K562 (cell line): ENCODE data around the gene UBALD2. TPM values are rescaled to one million over a fixed set of nuclear protein-coding genes. Genes with fewer than 3 reads are reported as not detected.
A peak's percentile ranks its signal among the peaks of the same experiment; 100 is the strongest.

Experiments used
- ASH1L ChIP-seq: fragments of 450-650 bp; IDR thresholded peaks from 2 replicates; pipeline ENCODE4 v1.6.1; 2018; ENCODE audit warnings: borderline replicate concordance, mild to moderate bottlenecking, low read depth; ENCODE audit not compliant: partially characterized antibody
- CEBPB ChIP-seq: fragments of 450-650 bp; IDR thresholded peaks from 2 replicates; pipeline ENCODE4 v1.6.1; 2016; ENCODE audit warnings: missing genetic modification characterization, missing compliant biosample characterization
- ETV1 ChIP-seq: fragments of 450-650 bp; conservative IDR thresholded peaks from 2 replicates; pipeline ENCODE4 v1.6.1; 2016; ENCODE audit warnings: missing genetic modification characterization, control low read depth, low read depth, missing compliant biosample characterization
- KAT7 ChIP-seq: sonication (generic); formaldehyde crosslinking; IDR thresholded peaks from 2 replicates; pipeline ENCODE4 v1.8.0; 2022; ENCODE audit warnings: missing genetic modification reagents, mild to moderate bottlenecking, borderline replicate concordance
- NFIX ChIP-seq: fragments of 250-450 bp; sonication (Bioruptor Pico); IDR thresholded peaks from 2 replicates; pipeline ENCODE4 v1.4.0; 2020; ENCODE audit warnings: low read depth, mild to moderate bottlenecking, moderate library complexity
- NR3C1 ChIP-seq: sonication (generic); formaldehyde crosslinking; IDR thresholded peaks from 2 replicates; pipeline ENCODE4 v1.8.1; 2022; ENCODE audit warnings: missing genetic modification reagents
- PHB2 ChIP-seq: fragments of 450-650 bp; IDR thresholded peaks from 2 replicates; pipeline ENCODE4 v1.6.1; 2017; ENCODE audit warnings: low read depth
- SIN3B ChIP-seq: fragments of 450-650 bp; IDR thresholded peaks from 2 replicates; pipeline ENCODE4 v1.6.1; 2017; ENCODE audit warnings: low read depth, mild to moderate bottlenecking, moderate library complexity
- SMARCA4 ChIP-seq: fragments of 450-650 bp; IDR thresholded peaks from 2 replicates; pipeline ENCODE4 v1.6.1; 2016
- TCF7 ChIP-seq: sonication (generic); IDR thresholded peaks from 2 replicates; pipeline ENCODE4 v1.6.1; 2016; ENCODE audit warnings: antibody characterized with exemption, borderline replicate concordance
- ZFPM2 ChIP-seq: fragments of 250-450 bp; sonication (Bioruptor Pico); IDR thresholded peaks from 2 replicates; pipeline ENCODE4 v1.5.1; 2022; ENCODE audit warnings: mild to moderate bottlenecking
- ZKSCAN1 ChIP-seq: fragments of 150-350 bp; IDR thresholded peaks from 2 replicates; pipeline ENCODE4 v1.6.1; 2016; ENCODE audit warnings: low read depth, low read length
- ZNF12 ChIP-seq: sonication (generic); formaldehyde crosslinking; IDR thresholded peaks from 2 replicates; pipeline ENCODE4 v1.4.0; 2020; ENCODE audit warnings: mild to moderate bottlenecking, missing genetic modification reagents
- polyA plus RNA-seq, 8 experiments: library from polyadenylated mRNA; depleted of rRNA in 4 of 8; stranded (reverse) in 5 of 8; unstranded in 3 of 8; fragments of >200 nt; fragmentation: Nextera tagmentation in 2 of 8; fragmentation: Illumina TruSeq in 1 of 8; extraction: Ambion mirVana in 2 of 8; extraction: Trizol in 1 of 8; gene quantifications; 2 replicates each; pipeline versions ENCODE4 v1.2.1 to v1.2.3, GENCODE V29; 2011 to 2014; ENCODE audit warnings: inconsistent platforms in 1 of 8, missing spikeins in 1 of 8
- total RNA-seq, 7 experiments: library from RNA; depleted of rRNA in 6 of 7; stranded (reverse); fragments of >200 nt in 6 of 7; fragmentation: Illumina TruSeq in 2 of 7; extraction: Trizol in 2 of 7; gene quantifications; 2 replicates each; pipeline versions ENCODE4 v1.2.1 to v1.2.3, GENCODE V29; 2011 to 2021; ENCODE audit warnings: low replicate concordance in 1 of 7
- TF ChIP-seq, protein P1 (sequence below), 3 experiments: fragments of 200-800 bp in 1 of 3; fragments of 250-450 bp in 1 of 3; fragments of 450-650 bp in 1 of 3; sonication (Bioruptor Pico) in 1 of 3; sonication (Bioruptor generic) in 1 of 3; formaldehyde crosslinking in 1 of 3; IDR thresholded peaks; 2 replicates each; pipeline versions ENCODE4 v1.6.1 to v1.8.0; 2016 to 2022; ENCODE audit warnings: mild to moderate bottlenecking in 2 of 3, missing genetic modification characterization in 2 of 3, missing compliant biosample characterization in 1 of 3, moderate library complexity in 1 of 3
- TF ChIP-seq, protein P2 (sequence below): sonication (generic); formaldehyde crosslinking; IDR thresholded peaks from 2 replicates; pipeline ENCODE4 v1.8.0; 2023; ENCODE audit warnings: missing genetic modification reagents, mild to moderate bottlenecking, borderline replicate concordance
- TF ChIP-seq, protein P3 (sequence below), 2 experiments: fragments of 450-650 bp; conservative IDR thresholded peaks; 2 replicates each; pipeline ENCODE4 v1.6.1; 2017; ENCODE audit warnings: mild to moderate bottlenecking in 2 of 2, moderate library complexity in 2 of 2
- TF ChIP-seq, protein P4 (sequence below): fragments of 200-800 bp; sonication (Bioruptor generic); IDR thresholded peaks from 2 replicates; pipeline ENCODE4 v1.6.1; 2017; ENCODE audit warnings: missing genetic modification characterization, missing compliant biosample characterization

UBALD2 gene
- total and polyA plus RNA-seq, 9 of the 15 experiments (the other 6 are each of a cell fraction or from before 2014, with no cell fraction given), result 2.3 to 94.1 (median 25.3) TPM

DNA sequence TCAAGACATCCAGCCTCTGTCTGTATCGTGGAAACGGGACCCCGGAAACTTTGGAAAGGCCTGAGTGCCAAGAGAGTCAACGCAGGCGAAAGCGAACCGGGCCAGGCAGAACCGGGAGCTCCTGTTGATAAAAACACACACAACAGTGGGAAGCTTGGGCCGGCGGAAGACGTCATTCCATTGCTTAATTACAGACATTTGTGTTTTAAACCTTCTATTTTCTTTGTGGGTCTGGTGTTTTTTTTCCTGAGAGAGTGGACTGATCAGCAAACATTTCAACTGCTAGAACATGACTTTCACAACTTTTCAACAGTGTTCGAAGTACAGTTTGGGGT, 24.0 kb upstream of the UBALD2 start (continued):
- TF ChIP-seq ZKSCAN1 (no peak), ZNF12 (CRISPR knock-in tag) (no peak), NR3C1 (CRISPR knock-in tag) (no peak), KAT7 (0 out of 2 replicates have a peak, but pooled peaks have one; percentile 14), ASH1L (no peak), SIN3B (no peak), PHB2 (no peak), ETV1 (tag) (no peak), CEBPB (tag) (peak; percentile 62; the same call in 1 of the 2 replicates), ZFPM2 (CRISPR knock-in tag) (no peak), TCF7 (no peak), SMARCA4 (0 out of 2 replicates have a peak, but pooled peaks have one; percentile 19), NFIX (no peak)
- TF ChIP-seq, protein P1, sequence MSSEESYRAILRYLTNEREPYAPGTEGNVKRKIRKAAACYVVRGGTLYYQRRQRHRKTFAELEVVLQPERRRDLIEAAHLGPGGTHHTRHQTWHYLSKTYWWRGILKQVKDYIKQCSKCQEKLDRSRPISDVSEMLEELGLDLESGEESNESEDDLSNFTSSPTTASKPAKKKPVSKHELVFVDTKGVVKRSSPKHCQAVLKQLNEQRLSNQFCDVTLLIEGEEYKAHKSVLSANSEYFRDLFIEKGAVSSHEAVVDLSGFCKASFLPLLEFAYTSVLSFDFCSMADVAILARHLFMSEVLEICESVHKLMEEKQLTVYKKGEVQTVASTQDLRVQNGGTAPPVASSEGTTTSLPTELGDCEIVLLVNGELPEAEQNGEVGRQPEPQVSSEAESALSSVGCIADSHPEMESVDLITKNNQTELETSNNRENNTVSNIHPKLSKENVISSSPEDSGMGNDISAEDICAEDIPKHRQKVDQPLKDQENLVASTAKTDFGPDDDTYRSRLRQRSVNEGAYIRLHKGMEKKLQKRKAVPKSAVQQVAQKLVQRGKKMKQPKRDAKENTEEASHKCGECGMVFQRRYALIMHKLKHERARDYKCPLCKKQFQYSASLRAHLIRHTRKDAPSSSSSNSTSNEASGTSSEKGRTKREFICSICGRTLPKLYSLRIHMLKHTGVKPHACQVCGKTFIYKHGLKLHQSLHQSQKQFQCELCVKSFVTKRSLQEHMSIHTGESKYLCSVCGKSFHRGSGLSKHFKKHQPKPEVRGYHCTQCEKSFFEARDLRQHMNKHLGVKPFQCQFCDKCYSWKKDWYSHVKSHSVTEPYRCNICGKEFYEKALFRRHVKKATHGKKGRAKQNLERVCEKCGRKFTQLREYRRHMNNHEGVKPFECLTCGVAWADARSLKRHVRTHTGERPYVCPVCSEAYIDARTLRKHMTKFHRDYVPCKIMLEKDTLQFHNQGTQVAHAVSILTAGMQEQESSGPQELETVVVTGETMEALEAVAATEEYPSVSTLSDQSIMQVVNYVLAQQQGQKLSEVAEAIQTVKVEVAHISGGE (CRISPR knock-in tag; IDR thresholded peaks at IDR 0.05), result no peak
- TF ChIP-seq, protein P2, sequence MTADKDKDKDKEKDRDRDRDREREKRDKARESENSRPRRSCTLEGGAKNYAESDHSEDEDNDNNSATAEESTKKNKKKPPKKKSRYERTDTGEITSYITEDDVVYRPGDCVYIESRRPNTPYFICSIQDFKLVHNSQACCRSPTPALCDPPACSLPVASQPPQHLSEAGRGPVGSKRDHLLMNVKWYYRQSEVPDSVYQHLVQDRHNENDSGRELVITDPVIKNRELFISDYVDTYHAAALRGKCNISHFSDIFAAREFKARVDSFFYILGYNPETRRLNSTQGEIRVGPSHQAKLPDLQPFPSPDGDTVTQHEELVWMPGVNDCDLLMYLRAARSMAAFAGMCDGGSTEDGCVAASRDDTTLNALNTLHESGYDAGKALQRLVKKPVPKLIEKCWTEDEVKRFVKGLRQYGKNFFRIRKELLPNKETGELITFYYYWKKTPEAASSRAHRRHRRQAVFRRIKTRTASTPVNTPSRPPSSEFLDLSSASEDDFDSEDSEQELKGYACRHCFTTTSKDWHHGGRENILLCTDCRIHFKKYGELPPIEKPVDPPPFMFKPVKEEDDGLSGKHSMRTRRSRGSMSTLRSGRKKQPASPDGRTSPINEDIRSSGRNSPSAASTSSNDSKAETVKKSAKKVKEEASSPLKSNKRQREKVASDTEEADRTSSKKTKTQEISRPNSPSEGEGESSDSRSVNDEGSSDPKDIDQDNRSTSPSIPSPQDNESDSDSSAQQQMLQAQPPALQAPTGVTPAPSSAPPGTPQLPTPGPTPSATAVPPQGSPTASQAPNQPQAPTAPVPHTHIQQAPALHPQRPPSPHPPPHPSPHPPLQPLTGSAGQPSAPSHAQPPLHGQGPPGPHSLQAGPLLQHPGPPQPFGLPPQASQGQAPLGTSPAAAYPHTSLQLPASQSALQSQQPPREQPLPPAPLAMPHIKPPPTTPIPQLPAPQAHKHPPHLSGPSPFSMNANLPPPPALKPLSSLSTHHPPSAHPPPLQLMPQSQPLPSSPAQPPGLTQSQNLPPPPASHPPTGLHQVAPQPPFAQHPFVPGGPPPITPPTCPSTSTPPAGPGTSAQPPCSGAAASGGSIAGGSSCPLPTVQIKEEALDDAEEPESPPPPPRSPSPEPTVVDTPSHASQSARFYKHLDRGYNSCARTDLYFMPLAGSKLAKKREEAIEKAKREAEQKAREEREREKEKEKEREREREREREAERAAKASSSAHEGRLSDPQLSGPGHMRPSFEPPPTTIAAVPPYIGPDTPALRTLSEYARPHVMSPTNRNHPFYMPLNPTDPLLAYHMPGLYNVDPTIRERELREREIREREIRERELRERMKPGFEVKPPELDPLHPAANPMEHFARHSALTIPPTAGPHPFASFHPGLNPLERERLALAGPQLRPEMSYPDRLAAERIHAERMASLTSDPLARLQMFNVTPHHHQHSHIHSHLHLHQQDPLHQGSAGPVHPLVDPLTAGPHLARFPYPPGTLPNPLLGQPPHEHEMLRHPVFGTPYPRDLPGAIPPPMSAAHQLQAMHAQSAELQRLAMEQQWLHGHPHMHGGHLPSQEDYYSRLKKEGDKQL, result no peak
- TF ChIP-seq, protein P3, sequence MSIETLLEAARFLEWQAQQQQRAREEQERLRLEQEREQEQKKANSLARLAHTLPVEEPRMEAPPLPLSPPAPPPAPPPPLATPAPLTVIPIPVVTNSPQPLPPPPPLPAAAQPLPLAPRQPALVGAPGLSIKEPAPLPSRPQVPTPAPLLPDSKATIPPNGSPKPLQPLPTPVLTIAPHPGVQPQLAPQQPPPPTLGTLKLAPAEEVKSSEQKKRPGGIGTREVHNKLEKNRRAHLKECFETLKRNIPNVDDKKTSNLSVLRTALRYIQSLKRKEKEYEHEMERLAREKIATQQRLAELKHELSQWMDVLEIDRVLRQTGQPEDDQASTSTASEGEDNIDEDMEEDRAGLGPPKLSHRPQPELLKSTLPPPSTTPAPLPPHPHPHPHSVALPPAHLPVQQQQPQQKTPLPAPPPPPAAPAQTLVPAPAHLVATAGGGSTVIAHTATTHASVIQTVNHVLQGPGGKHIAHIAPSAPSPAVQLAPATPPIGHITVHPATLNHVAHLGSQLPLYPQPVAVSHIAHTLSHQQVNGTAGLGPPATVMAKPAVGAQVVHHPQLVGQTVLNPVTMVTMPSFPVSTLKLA (conservative IDR thresholded peaks at IDR 0.05), result peak in 1 of 2 experiments; percentile 32; a peak in 2 of 4 replicates
- TF ChIP-seq, protein P4, sequence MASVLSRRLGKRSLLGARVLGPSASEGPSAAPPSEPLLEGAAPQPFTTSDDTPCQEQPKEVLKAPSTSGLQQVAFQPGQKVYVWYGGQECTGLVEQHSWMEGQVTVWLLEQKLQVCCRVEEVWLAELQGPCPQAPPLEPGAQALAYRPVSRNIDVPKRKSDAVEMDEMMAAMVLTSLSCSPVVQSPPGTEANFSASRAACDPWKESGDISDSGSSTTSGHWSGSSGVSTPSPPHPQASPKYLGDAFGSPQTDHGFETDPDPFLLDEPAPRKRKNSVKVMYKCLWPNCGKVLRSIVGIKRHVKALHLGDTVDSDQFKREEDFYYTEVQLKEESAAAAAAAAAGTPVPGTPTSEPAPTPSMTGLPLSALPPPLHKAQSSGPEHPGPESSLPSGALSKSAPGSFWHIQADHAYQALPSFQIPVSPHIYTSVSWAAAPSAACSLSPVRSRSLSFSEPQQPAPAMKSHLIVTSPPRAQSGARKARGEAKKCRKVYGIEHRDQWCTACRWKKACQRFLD (CRISPR knock-in tag), result 0 out of 2 replicates have a peak, but pooled peaks have one; percentile 17
